ENCODE measurements around the gene ZNF532.

Gene ZNF532

DNA sequence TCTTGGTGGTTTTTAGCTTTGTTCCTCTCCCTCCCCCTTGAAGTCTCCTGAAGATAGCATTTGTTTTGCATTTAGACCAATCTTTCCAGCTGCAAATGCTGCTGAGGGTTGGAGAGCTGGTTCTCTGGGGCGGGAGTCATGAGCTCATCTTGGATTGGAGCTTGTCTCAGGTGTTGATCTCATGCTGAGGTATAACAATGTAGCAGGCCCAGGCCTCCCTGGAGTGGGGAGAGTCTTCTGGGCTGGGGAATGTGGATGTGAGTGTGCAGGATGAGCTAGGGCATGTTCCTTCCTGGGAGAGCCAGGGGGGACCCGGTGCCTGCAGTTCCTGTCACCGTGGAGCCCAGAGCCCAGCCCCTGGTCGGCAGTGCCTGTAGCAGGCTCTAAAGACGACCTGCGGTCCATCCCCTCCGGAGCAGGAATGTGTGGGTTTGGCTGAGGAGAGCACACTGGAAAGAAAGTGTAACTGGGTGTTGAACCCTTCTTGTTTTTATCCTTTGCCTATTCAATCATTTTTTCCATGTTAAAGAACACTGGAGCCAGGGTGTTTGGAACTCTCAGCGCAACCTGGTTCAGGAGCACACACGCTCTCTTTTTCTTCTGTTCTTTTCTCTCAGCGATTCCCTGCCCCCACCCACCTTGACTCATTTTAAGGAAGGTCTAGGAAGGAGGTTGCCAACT lies 2.7 kb downstream of the ZNF532 start:
- DNase-seq (ENCODE audit: low spot score): no peak

DNA sequence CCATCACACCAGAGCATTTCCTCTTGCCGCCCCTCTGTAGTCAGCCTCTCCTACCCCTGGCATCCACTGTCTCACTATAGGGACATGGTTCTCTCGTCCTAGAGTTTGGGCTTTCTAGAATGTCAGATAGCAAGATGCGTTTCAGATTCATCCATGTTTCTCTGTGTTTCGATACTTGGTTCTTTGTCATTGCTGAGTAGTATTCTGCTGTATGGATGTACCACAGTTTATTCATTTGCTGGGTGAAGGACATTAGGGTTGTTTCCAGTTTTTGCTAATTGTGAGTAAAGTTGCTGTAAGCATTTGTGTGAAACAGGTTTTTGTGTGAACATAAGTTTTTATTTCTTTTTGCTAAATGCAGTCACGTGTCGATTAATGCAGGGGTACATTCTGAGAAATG lies 3.8 kb downstream of the ZNF532 start:
- no peak for DNase-seq (ENCODE audit: low spot score)

DNA sequence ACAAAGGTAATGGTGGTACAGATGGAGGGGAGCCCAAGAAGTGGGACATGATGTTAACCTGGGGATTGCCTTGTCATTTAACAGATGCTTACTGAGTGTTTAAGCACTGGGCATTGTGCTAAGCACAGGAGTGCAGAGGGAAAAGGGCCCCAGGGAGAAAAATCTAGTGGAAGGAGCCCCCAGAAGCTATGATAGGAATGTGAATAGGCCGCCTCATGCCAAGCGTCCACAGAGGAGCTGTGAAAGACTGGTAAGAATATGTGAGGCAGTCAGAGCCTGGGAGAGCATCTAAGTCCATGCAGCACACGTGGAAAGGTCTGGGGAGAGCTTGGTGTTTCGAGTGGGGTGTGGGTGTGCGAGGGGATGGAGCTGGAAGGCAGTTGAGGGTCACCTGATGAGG lies 5.5 kb downstream of the ZNF532 start:
- DNase-seq (ENCODE audit: low spot score): no peak

DNA sequence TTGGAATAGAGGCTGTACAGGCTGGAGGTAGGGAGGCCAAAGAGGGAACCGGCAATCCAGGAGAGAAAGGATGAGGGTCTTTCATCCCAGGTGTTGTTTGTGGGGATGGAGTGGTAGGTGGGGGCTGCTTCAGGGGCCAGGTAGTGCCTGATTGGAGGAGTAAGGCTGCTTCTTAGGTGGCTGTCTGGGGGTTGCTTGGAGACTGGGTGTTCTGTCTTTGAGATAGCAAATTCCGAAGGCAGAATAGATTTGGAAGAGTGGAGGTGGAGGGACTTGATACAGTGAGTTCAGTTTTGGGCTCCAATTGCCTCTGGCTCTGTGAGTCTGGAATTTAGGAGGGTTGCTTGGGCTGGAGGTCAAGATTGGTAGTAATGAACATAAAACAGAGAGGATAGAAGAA lies 5.9 kb downstream of the ZNF532 start:
- no peak for DNase-seq (ENCODE audit: low spot score)

DNA sequence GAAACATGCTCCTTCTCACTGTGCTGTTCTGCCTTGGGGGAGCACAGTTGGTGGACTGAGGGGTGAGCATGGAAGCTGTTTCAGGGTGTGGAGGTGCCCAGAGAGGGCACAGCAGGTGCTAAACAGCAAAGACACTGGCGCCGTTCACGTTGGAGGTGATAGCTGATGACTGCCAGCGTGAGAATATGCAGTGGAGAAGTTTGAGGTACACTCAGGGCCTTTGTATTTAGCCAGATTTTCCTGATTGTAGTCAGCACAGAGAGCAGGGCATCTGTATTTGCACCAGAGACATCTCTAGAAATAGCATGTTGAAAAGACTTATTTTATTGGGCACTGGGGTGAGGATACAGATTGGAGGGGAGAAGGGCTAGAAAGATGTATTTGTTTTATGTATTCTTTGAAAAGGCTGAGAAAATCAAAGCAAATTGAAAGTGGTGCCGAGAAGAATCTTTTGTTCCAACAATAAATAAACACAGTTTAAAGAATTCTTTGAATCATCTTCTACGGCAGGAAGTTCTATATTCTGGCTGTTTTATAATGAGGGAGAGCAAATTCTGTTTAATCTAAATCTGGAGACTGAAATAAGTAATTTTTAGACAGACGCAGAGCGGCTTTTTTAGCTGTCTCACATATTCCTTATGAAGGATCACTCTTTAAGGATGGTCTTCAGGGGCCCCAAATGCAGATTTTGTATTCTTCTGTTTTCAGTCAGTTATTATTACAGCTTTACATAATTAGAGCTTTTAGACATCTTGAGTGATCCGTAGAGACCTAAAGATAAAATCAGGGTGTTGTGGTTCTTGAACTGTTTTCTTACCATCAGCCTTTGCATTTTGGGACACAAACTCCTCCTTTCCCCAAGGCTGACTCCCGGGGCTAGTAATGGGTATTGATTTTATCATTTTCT lies 7.1 kb downstream of the ZNF532 start:
- no peak for DNase-seq (ENCODE audit: low spot score)

DNA sequence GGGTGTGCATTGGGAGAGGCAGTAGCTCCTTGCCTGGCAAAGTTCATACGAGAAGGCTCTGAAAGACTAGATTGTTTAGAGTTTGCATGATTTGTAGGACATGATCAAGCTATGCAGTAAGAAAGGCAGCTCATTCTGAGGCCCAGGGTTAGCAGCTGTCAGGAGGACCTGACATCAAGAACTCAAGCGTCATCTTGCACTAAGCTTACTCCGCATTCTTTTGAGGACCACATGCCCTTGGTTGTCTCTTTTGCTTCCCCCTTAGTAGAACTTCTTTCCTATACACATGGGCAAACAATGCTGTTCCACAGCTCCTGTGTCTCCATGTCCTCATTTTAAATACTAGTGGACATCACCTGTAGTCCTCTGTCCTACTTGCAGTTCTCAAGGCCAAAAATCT lies 14.0 kb downstream of the ZNF532 start:
- no peak for DNase-seq (ENCODE audit: low spot score)

DNA sequence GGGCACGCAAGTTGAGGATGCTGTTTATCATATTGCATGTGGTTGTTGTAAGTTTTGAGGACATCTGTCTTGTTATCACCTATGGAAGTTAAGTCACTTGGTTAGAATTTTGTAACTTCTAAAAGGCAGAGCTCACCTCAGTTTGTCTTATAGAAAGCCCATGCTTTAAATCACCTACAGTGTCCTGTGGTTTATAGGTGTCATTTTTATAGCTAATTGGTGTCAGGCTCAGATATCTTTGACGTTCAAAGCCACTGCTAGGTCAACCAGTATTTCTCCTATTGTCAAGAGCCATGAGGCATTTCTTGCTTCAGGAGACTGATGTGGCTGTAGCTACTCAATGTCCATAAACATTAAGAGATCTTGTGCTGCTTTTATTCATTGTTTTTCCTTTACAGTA lies 16.8 kb downstream of the ZNF532 start:
- no peak for DNase-seq (ENCODE audit: low spot score)

DNA sequence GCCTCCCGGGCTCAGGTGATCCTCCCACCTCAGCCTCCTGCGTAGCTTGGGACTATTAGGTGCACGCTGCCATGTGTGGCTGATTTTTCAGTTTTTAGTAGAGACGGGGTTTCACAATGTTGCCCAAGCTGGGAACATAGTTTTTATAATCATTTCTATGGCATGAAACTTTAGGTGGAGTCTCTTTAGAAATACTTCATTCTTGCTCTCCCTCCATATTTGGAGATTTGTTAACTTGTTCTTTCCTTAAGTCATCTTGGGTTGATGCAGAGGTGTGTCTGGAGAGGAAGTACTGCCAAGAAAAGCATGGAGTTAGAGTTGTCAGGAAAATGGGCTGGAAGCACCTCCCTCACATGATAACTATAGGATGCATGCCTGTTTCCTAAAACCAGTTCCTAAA lies 17.4 kb downstream of the ZNF532 start:
- no peak for DNase-seq (ENCODE audit: low spot score)

DNA sequence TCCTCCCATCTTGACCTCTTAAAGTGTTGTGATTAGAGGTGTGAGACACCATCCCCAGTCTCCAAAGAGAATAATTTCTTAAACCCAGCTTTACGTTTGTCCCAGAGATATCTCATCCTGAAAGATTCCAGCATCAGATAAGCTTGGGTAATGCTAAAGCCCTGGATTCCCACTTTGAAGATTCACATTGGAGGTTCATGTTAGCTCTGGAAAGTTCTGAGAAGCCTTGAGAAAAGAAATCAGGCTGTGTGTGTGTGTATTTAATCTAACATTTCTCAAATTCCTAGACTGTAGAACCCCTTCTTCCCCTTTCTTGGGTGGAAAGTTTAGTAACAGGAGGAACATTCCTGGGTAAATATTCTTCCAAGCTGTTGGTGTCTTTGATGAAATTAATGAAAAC lies 18.0 kb downstream of the ZNF532 start:
- DNase-seq (ENCODE audit: low spot score): no peak

DNA sequence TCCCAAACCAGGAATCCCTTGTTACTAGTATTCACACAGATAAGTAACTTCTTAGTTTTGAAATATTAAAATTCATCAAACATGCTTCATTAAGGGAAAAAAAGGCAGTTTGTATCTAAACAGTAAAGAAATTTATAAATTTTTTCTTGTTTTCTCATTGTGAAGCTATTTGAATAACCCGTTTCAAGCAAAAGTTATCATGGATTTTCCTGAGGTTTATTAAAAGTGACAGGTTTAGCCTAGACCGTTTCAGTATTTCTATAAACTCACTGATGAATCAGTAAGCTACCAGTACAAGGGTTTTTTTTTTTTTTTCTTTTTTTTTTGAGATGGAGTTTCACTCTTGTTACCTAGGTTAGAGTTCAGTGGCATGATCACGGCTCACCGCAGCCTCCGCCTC lies 20.0 kb downstream of the ZNF532 start:
- DNase-seq (ENCODE audit: low spot score): no peak

DNA sequence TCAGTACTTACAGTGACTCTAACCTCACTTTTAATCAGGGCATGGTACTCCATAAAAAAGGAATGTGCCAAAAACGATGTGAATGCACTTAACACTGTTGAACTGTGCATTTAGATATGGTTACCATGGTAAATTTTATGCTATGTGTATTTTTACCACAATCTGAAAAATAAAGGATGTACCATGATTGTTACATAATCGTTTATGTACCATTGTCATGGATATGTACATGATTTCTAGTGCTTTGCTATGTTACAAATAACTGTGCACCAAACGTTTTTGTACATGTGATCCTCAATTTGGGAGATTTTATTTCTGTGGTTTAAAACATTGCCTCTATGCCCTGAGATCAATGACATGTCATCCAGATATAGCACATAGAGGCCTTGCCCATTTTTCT lies 21.8 kb downstream of the ZNF532 start:
- no peak for DNase-seq (ENCODE audit: low spot score)

DNA sequence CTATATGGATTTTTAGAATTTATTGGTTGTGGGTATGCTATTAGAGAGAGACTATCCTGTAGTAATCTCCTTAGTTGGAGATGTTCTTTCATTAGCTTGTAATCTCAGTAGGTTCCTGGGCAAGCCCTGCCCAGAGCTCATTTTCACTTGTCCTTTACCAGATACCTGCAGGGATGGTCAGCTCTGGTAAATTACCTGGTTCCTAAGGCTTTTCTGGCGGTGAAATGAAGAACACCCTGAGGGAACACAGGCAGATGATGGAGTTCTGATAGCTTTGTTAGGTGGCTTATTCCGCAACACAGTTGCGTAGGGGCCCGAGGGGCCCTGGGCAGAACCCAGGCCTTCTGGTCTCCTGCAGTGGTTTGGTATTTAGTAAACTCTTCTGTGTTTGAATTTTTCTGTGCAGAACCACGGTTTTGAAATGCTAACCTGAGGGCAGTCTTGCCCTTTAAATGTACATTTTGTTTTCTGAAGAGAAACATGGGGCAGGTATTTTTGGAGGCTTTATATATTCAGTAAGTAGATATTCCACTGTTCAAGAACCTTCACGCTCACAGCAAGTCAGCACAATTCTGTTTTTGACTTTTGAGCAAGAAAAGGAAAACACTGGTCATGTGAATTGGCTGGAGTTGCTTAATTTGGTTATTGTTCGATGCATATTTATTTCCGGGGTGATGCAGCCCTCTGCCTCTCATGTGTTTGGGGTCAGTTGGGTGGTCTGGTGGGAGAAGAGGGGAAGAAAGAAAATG lies 22.4 kb downstream of the ZNF532 start:
- DNase-seq (ENCODE audit: low spot score): no peak

DNA sequence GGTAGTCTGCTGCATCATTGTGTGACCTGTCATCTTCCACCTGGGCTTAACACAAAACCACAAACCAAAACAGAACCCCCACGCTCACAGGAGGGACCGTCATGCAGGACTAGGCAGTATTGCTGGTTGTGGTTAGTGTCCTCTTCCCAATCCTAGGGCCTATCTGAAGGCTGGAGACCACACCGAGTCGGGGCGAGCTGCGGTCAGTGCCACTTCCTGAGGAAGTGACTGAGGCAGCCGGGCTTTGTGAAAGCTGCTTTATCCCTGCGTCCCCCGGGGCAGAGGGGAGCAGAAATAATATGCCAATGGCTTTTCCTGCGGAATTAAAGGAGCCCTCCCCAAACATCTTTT lies 22.9 kb downstream of the ZNF532 start:
- DNase-seq (ENCODE audit: low spot score): no peak

DNA sequence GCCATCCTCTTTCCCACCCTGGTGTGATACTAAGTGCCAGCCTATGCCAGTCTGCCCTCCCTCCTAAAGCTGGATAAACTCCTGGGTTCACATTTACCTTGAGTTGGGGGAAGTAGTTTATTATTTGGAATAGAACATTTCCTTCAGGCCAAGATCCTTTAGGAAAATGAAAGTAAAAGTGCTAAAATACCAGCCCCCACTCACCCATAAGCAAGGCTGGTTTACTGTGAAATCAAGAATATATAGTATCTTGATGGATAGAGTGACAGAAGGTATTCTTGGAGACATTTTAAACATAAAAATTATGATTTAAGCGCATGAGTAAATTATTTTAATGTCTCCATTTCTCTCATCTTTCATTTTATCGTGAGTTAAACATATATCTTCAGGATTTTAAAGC lies 27.1 kb downstream of the ZNF532 start:
- DNase-seq (ENCODE audit: low spot score): no peak

DNA sequence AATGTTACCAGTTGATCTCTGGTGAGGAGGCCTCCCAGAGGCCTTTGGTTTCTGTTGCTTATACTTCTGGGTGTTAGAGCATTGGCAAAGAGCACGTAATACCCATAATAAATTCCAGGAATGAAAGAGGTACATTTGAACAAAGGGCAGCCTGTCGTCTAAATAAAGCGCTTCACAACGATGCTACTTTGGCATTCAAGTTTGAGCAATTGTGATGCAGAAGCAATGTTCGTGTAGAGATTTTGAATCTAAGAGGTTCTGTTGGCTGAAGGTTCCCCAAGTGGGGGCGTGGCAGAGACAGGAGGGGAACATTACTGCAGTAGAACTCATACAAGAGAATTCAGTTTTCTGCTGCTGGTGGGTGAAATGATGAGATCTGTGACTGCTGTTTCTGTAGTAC lies 27.8 kb downstream of the ZNF532 start:
- DNase-seq (ENCODE audit: low spot score): no peak

DNA sequence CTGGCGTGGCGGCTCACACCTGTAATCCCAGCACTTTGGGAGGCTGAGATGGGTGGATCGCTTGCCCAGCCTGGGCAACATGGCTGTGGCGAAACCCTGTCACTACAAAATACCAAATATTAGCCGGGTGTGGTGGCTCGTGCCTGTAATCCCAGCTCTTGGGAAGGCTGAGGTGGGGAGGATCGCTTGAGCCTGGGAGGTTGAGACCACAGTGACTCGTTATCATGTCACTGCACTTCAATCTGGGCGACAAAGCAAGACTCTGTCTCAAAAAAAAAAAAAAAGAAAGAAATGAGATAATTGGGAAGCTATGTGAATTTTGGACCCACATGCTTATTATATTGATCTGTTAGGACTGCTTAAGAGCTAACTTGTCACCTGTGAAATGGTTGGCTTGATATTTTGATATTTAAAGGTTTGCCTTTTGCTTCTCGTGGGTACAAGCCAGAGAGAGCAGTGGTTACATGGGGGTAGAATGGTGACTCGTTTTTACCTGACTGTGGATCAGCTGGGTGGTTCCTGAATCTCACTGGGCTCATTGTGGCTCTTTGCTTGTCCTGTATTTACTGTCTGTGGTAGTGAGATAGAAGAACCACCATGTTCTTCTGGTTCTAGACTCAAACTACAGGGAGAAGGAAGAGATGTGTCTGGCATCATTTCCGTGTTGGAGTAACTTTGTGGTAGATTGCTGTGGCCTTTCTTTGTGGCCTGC lies 28.9 kb downstream of the ZNF532 start:
- no peak for DNase-seq (ENCODE audit: low spot score)

DNA sequence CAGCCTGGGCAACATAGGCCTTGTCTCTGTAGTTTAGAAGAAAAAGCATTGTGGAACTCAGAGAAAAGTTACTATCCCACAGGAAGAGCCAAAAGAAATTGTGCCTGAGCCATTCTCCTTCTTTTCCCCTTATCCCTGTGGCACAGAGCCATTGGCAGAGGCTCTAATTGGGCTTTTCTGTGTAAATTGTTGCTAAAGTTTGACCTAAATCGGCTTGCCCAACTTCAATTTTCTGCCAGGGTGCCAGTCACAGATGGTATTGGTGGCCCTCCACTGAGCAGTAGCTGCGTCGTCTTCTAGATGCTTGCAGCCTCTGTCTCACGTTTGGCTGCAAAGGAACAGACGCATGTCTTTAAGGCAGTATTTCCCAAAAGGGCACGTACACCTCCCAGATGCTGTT lies 30.3 kb downstream of the ZNF532 start:
- no peak for DNase-seq (ENCODE audit: low spot score)

DNA sequence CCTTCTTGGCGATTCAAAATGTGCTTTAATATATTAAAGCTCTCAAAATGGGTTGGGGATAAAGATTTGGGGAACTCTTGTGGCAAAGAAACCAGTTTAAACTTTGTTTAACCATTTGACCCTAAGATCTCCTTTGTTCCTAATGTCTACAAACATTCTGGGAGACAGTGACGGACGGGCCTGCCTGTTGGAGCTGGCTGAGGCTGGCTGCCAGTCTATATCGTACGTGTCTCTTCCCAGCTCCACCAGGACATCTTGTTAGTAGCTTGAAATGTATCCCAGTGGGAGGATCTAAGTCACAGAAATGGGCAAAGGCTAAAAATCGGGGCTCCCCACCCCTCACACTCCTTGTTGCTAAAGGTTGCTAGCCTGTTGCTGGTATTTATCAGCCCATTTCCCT lies 30.7 kb downstream of the ZNF532 start:
- DNase-seq (ENCODE audit: low spot score): no peak

DNA sequence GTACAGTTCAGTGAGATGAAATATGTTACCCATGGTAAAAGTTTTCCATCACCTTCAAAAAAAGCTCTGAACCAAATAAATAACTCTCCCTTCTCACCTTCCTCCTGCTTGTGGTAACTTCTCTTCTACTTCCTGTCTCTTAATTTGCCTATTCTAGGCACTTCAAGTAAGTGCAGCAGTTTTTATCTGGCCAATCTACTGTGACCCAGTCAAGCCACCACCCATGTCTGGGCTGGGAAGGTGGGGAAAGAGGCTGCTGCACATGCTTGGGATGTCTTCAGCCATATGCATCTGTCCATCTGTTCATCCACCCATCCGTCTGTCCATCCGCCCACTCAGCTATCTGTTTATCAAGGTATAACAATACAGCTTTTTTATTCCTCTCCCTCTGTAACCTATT lies 31.6 kb downstream of the ZNF532 start:
- no peak for DNase-seq (ENCODE audit: low spot score)

DNA sequence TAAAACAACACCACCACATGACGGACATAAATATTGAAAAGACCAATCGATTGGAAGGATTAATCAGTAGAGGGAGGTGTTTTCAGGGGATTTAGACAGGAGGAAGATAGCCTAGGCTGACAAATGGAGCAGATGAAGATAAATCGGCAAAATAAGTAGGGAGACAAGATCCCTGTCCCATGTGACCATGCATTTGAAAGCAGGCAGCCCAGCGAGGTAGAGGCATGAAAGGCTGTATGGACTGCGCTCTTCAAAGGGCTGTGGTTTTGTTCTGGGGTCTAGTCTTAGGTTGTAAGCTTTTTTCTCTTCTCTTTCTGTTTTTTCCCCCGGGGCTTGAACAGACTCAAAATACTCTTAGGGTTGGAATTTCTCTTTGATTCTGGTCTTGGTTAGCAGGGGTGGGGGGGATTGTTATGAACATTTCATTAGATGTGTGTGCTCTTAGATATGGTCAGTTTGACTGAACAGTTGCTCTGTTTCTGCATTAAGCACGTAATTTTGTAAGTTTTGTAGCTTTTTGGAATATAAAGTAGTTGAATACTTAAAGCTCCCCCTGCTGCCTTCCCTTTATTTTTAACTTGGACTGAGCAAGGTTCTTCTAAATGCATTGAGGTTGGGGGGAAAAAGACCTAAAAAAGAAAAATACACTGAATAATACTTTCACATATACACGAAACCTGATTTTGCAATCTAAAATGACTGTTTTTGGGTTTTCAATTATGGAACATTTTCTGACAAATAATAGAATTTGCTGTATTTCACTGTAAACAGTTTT lies 32.2 kb downstream of the ZNF532 start:
- no peak for DNase-seq (ENCODE audit: low spot score)

DNA sequence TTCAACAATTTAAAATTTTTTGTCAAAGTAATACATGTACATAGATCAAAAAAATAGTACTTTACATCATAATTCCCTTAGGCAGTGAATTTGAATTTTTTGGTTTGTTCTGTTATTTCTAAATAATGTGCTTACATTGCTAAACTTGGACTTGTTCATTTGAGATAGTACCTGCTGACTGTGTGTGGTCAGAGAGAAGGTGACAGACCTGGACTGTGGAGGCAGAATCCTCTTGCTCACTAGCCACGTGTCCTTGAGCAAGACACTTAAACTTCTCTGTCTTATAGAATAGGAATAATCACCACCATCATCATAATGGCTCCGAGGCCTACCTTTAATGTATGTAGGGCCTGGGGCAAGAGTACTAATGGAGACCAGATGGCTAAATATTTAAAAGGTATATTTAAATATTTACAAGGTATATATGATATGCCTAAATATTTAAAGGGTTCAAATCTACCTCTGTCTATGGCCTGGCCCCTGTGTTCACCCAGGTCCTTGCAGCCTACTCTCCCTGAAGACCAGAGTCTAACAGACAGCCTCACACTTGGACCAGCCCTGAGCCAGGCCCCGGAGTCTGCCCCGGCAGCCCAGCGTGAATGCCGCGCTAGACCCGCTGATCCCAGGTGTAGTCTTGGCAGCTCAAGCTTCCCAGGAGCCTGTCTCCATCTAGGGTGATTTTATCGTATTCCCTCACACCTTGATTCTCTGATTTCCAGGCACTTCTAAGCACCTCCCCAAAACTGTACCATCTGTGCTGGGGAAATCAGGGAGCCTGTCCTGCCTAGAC lies 33.5 kb downstream of the ZNF532 start:
- no peak for DNase-seq (ENCODE audit: low spot score)
